GM12878 (cell line): Measurements from ENCODE around the gene ETV1.

Experiments
- BHLHE40 ChIP-seq, 2 experiments: fragments of 450-650 bp in 1 of 2; IDR thresholded peaks; 2 replicates each; pipeline ENCODE4 v1.6.1; 2011 to 2017; ENCODE audit warnings: low read depth in 2 of 2, borderline replicate concordance in 1 of 2, improper control_type of control experiment in 1 of 2, low read length in 1 of 2, mild to moderate bottlenecking in 1 of 2
- CHD1 ChIP-seq: IDR thresholded peaks from 2 replicates; pipeline ENCODE4 v1.6.1; 2012; ENCODE audit warnings: low read depth, low read length, improper control_type of control experiment
- CHD4 ChIP-seq: fragments of 200-600 bp; sonication (generic); IDR thresholded peaks from 2 replicates; pipeline ENCODE4 v1.6.1; 2016; ENCODE audit warnings: mild to moderate bottlenecking
- NFIC ChIP-seq: IDR thresholded peaks from 2 replicates; pipeline ENCODE4 v1.6.1; 2012; ENCODE audit warnings: low read depth, mild to moderate bottlenecking, inconsistent platforms, low read length, moderate library complexity
- POLR2AphosphoS2 ChIP-seq: IDR thresholded peaks from 2 replicates; pipeline ENCODE4 v1.6.1; 2011; ENCODE audit warnings: low read depth, mild to moderate bottlenecking, low read length, improper control_type of control experiment, moderate library complexity
- RAD21 ChIP-seq: IDR thresholded peaks from 2 replicates; pipeline ENCODE4 v1.6.1; 2011; ENCODE audit warnings: mild to moderate bottlenecking, low read depth, low read length, moderate library complexity; ENCODE audit not compliant: insufficient read depth
- RAD51 ChIP-seq: fragments of 450-650 bp; IDR thresholded peaks from 2 replicates; pipeline ENCODE4 v1.6.1; 2016; ENCODE audit warnings: moderate library complexity, mild to moderate bottlenecking, inconsistent platforms
- RFX5 ChIP-seq: IDR thresholded peaks from 2 replicates; pipeline ENCODE4 v1.6.1; 2011; ENCODE audit warnings: low read depth, low read length, improper control_type of control experiment
- SP1 ChIP-seq: IDR thresholded peaks from one replicate; pipeline ENCODE4 v1.6.1; 2011; ENCODE audit warnings: low read depth, low read length
- TBL1XR1 ChIP-seq: IDR thresholded peaks from 2 replicates; pipeline ENCODE4 v1.6.1; 2012; ENCODE audit warnings: low read depth, low read length, improper control_type of control experiment
- TF ChIP-seq, protein P1 (sequence below), 3 experiments: IDR thresholded peaks in 2 of 3; conservative IDR thresholded peaks in 1 of 3; 2 replicates each; pipeline ENCODE4 v1.5.1; 2011; ENCODE audit warnings: low read depth in 3 of 3, low read length in 3 of 3, mild to moderate bottlenecking in 3 of 3, control low read depth in 2 of 3, moderate library complexity in 2 of 3, inconsistent platforms in 1 of 3, mixed read lengths in 1 of 3; ENCODE audit not compliant: control insufficient read depth in 2 of 3, insufficient read depth in 1 of 3; ENCODE audit errors: extremely low read depth in 1 of 3

- TF ChIP-seq, protein P1, sequence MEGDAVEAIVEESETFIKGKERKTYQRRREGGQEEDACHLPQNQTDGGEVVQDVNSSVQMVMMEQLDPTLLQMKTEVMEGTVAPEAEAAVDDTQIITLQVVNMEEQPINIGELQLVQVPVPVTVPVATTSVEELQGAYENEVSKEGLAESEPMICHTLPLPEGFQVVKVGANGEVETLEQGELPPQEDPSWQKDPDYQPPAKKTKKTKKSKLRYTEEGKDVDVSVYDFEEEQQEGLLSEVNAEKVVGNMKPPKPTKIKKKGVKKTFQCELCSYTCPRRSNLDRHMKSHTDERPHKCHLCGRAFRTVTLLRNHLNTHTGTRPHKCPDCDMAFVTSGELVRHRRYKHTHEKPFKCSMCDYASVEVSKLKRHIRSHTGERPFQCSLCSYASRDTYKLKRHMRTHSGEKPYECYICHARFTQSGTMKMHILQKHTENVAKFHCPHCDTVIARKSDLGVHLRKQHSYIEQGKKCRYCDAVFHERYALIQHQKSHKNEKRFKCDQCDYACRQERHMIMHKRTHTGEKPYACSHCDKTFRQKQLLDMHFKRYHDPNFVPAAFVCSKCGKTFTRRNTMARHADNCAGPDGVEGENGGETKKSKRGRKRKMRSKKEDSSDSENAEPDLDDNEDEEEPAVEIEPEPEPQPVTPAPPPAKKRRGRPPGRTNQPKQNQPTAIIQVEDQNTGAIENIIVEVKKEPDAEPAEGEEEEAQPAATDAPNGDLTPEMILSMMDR (IDR thresholded peaks at IDR 0.05 in 2 of 3, conservative IDR thresholded peaks at IDR 0.05 in 1 of 3; ENCODE audit: control insufficient read depth in 2 of 3, extremely low read depth in 1 of 3, insufficient read depth in 1 of 3, low read depth in 3 of 3, low read length in 3 of 3) = no peak
- TF ChIP-seq RAD21 (no peak), CHD1 (no peak), RAD51 (no peak), BHLHE40 (IDR thresholded peaks at IDR 0.05; ENCODE audit: borderline replicate concordance in 1 of 2, low read depth in 2 of 2, low read length in 1 of 2) (no peak), SP1 (no peak), NFIC (no peak), TBL1XR1 (no peak), CHD4 (no peak), POLR2AphosphoS2 (no peak), RFX5 (no peak)
These were observed 73.6 kb downstream of the ETV1 start for GRCh38 chr7:13915891-13916290.
